NCI-H1436 treated with DMSO at 0.1 percent for 48 hours (cell line): ENCODE results near the gene SH3RF3.

ENCODE experiments used
- DNase-seq: peaks from one replicate; lab custom pipeline; 2025; lab: John Stamatoyannopoulos, UW

The SH3RF3 gene

GRCh38 chr2:109313343-109313742 lies 184.3 kb downstream of the SH3RF3 start:
- DNase-seq: no peak

DNA sequence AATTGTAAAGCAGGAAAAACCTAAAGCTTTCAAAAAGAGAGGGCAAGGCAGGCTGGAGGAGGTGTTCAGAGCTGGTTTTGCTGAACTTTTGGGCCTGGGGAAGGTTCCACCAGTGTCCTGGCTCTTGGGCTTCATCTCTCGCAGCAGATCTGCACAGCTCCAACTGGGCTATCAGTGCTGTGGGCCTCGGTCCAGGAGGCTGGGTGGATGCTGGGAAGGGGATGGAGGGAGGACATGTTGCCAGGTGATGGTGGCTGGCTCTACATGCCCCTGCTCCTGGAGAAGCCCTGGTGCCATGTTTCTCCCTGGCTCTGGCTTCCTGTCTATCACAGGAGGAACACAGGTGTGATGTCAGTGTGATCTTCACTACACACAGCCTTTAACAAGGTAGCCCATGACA lies 187.1 kb downstream of the SH3RF3 start:
- DNase-seq: no peak

- no peak for DNase-seq
Observed at GRCh38 chr2:109317471-109318095, 188.6 kb downstream of the SH3RF3 start.

GRCh38 chr2:109318150-109318948 lies 189.3 kb downstream of the SH3RF3 start:
- no peak for DNase-seq

DNA sequence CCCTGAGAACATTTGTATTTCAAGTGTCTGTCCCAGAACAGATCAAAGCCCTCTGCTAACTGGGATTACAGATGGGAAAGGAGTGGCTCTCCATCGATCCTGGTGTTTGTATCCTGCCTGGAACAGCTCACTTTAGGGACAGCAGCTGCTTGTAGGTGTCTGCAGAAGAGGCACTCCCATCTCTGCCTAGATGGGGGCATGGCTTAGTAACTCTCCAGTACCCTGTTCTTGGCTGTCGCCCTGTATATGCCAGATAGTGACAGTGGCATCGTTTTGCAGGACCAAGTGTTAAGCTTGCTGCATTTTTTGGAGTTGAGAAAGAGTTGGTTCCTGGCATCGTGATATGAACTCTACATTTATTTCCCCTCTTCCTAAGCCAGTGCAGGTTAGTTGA lies 189.9 kb downstream of the SH3RF3 start:
- DNase-seq: no peak

- no peak for DNase-seq
Observed at GRCh38 chr2:109320195-109320922, 191.4 kb downstream of the SH3RF3 start.

DNA sequence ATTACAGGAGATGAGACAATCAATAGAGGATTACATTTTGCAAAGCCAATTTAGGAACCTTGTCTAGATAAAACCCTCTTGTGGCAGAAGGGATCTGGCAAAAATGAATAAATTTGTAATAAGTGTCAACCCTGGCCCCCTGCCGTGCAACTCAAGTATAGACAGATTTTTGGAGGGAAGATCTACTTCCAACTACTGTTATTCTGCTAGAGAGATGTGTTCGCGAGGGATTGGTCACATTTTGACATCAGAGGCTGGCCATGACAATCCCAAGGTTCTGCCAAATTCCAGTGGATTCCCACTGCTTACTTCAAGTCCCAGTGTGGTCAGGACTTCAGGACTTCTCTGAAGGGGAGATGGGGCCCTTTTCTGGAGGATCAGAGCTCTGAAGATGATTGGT lies 192.6 kb downstream of the SH3RF3 start:
- DNase-seq: no peak

DNA sequence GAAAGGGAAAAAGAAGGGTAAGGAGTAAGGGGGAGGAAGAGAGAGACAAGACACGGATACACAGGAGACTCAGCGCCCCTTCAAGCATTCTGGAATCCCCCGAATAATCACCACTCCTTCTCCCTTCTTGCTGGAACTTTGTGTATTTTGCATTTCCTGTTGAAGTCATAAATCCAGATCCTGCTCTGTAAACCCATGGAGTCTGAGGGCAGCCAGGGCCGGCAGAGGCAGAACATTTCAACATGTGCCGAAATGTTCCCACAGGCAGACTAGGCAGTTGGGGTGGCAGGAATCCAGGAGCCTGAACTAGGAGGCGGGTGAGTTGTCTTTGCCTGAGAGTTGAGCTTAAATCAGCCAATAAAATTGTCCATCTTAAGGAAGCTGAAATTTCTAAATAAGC lies 193.1 kb downstream of the SH3RF3 start:
- no peak for DNase-seq

DNA sequence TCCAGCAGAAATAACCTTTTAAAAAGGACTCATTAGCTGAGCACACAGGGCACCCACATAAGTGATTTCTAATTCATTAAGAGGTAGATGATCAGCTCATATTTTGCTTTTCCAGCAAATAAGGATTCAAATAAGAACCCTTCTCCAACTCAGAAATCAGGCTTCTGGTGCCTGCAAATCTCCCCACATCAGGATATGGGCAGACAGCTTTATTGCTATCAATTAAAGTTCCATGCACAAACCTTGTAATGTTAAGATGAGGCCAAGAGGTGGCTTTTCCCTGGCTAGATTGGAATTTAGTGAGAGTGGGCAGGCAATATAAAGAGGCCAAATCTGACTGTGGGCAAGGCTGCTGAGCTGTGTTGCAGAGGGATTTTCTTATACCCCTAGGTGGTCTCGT lies 193.6 kb downstream of the SH3RF3 start:
- DNase-seq: no peak

DNA sequence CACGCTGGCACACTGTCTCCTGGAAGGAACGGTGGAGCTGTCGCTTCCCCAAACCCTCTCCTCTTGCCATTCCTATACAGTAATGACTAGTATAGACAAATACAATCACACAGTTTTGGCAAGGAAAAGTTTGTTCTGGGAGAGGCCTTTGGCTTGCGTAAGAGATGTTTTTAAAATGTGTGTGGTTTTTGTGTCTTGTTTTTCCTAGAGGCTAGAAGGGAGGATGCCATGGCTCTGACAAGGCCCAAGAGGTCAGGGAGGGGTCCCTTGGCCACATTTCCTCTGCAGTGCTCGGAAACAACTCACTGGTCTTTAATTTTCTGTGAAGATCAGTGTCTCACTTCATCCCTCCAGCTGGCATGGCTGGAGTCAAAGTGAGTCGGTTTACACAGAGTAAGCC lies 195.9 kb downstream of the SH3RF3 start:
- no peak for DNase-seq

- DNase-seq: no peak
Observed at GRCh38 chr2:109325570-109325969, 196.6 kb downstream of the SH3RF3 start.

DNA sequence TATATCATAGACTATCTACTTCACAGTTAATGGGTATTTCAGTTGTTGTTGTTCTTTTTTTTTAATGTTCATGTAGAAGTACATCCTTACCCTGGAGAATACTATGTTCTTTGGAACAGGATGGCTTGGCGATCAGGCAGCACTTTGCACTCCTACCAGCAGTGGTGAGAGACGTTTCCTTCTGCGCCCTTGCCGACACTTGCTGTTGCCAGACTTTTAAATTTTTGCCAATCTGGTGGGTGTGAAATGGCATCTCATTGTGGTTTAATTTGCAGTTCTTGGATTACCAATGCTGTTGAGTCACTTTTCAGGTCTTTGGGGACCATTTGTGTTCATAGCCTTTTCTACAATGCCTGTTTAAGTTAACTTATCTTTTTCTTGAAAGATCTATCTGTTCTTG lies 197.3 kb downstream of the SH3RF3 start:
- no peak for DNase-seq

- DNase-seq: no peak
Observed at GRCh38 chr2:109330056-109330455, 201.1 kb downstream of the SH3RF3 start.

DNA sequence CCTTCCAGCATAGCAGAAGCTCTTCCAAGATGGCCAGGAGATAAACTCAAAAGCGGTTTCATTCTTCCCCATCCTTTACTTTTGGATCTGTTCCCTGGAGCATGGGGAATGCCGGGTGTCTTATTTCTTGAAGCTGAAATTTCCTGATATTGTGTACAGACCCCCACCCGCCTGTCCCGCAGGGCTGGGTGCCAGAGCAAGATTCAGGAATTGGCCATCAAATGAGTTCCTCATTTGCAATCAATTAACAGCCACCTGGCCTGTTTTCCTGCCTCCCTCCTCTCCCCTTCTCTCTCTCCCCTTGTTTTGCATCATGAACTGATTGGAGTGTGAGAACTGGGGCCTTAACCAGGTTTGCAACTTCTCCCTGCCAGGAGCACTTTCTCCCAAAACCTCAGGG lies 202.1 kb downstream of the SH3RF3 start:
- DNase-seq: no peak

GRCh38 chr2:109331896-109332848 lies 203.2 kb downstream of the SH3RF3 start:
- DNase-seq: no peak

DNA sequence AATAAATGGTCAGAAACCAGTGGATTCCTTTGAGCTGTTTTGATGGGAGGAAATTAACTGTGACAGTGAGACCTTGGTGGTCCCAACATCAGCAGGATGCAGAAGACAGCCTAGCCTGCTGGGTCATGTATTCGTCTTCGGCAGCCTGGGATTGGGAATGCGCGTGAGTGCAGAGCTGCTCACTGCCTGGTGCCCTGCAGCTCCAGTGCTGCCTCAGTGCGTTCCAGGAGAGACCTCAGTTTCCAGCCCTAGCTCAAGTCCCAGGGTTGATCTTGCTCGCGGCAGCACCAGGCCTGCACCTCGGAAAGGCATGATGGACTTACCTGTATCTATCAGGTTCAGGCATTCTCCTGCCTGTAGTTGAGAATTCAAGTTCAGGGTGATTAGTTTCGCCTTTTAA lies 203.9 kb downstream of the SH3RF3 start:
- DNase-seq: no peak

- no peak for DNase-seq
Observed at GRCh38 chr2:109333414-109334210, 204.6 kb downstream of the SH3RF3 start.

GRCh38 chr2:109335631-109336176 lies 206.7 kb downstream of the SH3RF3 start:
- DNase-seq: no peak

GRCh38 chr2:109336296-109336695 lies 207.3 kb downstream of the SH3RF3 start:
- DNase-seq: no peak

DNA sequence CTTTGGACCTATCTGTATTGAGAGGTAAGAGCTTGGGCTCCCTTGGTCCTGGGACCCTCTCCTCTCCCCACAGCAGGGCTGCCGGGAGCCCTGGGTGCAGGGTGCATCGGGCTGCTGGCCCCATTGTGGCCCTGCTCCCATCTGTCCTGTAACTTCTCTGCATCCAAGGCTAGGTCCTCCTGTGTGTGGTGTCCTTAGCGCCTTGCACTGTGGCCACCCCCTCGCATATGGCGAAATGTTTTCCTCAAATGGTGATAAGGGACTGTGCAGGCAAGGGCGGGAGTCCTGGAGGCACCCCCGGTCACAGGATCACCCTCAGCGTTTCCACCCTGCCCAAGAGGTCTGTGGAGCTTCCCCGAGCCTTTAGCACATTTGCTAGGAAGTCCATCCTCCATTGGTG lies 208.2 kb downstream of the SH3RF3 start:
- no peak for DNase-seq

DNA sequence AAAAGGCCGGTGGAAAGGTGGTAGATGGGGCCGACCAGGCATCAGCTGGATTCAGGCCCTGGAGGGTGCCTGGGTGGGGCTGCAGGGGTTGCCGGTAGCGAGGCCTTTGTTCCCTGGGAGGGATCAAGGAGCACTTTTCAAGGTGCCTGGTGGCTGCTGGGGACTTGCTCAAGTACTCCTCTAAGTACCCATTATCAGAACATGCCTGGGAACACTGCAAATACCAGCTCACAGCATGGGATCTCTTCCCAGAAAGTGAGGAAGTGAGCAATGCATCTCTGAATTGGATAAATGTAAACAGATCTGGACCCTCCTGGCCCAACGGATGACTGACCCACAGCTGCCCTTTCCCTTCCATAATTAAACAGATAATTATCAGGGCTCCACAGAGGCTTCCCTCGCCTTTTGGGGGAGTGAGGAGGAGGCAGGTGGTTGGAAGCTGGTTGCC lies 210.5 kb downstream of the SH3RF3 start:
- no peak for DNase-seq
